ENCODE data around the gene UQCC2. TPM values are rescaled to one million over a fixed set of nuclear protein-coding genes. Genes with fewer than 3 reads are reported as not detected.
A peak's percentile ranks its signal among the peaks of the same experiment; 100 is the strongest.

Gene UQCC2
- total RNA-seq, 4 donors from 2014 or later = 21.1 to 74.7 (median 32.7) TPM

- H3K9me3 ChIP-seq = no peaks in the 10 kb centered on the region
- H3K4me1 ChIP-seq = no peaks in the 10 kb centered on the region
- TF ChIP-seq CTCF (IDR thresholded peaks at IDR 0.05) (no peak), POLR2A (IDR thresholded peaks at IDR 0.05) (no peak)
- peaks cover 28 to 33% of the 10 kb centered on the region in 2 donors for H3K36me3 ChIP-seq
- WGBS, 2 donors = 79 to 80% methylated on average over 3 to 5 of the region's 5 CpGs
- DNase-seq = no peak
- H3K27me3 ChIP-seq = no peaks in the 10 kb centered on the region
- intact Hi-C loops (cut with DNase I) = no loop called here
- no peak overlapping the region for H3K27ac ChIP-seq
- H3K4me3 ChIP-seq (replicated peaks in 1 of 3) = no peak overlapping the region
These were observed 56.5 kb downstream of the UQCC2 start for GRCh38 chr6:33654831-33655554.

GRCh38 chr6:33652002-33652401 is 59.5 kb downstream of the UQCC2 start:
- WGBS, 2 donors = 80 to 91% methylated on average over 5 of the region's 5 CpGs
- Histone ChIP-seq H3K27ac (no peak overlapping the region), H3K4me1 (no peaks in the 10 kb centered on the region), H3K27me3 (no peaks in the 10 kb centered on the region), H3K9me3 (no peaks in the 10 kb centered on the region), H3K4me3 (replicated peaks in 1 of 3) (no peak overlapping the region), H3K36me3 (peaks cover 7 to 16% of the 10 kb centered on the region in 2 donors)
- TF ChIP-seq POLR2A (IDR thresholded peaks at IDR 0.05) = no peak
- no peak for TF ChIP-seq CTCF (IDR thresholded peaks at IDR 0.05)
- intact Hi-C loops (cut with DNase I) = no loop called here
- DNase-seq = no peak

DNA sequence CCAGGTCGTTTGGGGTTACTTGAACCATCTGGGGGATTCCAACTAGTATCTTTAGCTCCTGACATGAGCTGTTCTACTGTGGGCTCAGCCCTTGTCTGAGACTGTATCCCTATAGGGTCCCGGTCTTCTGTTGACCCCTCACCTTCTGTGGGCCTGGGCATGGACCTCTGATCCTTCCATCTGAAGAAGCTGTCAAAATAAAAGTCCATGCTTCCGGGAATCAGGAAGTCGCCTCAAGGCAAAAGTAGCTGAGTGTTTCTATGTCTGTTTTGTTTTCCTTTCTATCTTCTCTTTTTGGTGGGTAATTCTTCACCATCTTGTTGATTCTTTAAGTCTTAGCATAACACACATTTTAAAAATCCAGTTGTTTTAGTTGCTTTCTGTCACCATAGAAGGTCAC is 60.1 kb downstream of the UQCC2 start:
- intact Hi-C loops (cut with DNase I) = no loop called here

More for the DNA sequence above, 60.1 kb downstream of the UQCC2 start:
- Histone ChIP-seq H3K4me3 (replicated peaks in 1 of 3) (no peak overlapping the region), H3K4me1 (no peaks in the 10 kb centered on the region), H3K36me3 (peaks cover 3 to 10% of the 10 kb centered on the region in 2 donors), H3K27ac (no peak overlapping the region), H3K27me3 (no peaks in the 10 kb centered on the region), H3K9me3 (no peaks in the 10 kb centered on the region)
- 70 to 73% methylated on average over 4 of the region's 4 CpGs for WGBS, 2 donors
- no peak for TF ChIP-seq CTCF (IDR thresholded peaks at IDR 0.05)
- TF ChIP-seq POLR2A (IDR thresholded peaks at IDR 0.05) = no peak
- no peak for DNase-seq

MicroRNAs within 50 kb of the gene (microRNA counts, 767-probe panel; counts per million panel counts)
- 0 counts per million in 2 donors for microRNA hsa-miR-3934

Small RNA genes within 50 kb of the gene (microRNA-seq; reads per million reads assigned to microRNA genes)
- gene MIR3934 = 5.9 reads per million, percentile 13 among the genes with 10 or more reads in this experiment

Small RNA genes within 50 kb of the gene (small RNA-seq; reads per million reads assigned to genes)
- gene MIR3934 = not detected

Other genes with a start within 250 kb of the UQCC2 start
- 1 to 10 TPM; 2.3 to 8.5 (median 4.6) TPM for gene BAK1, start 131.4 kb downstream of the UQCC2 start, total RNA-seq
- 100 to 1,000 TPM in 2 of 4 donors, 10 to 100 TPM in 2; 77.8 to 145 (median 105) TPM for gene ITPR3, start 90.4 kb downstream of the UQCC2 start, total RNA-seq
- 10 to 100 TPM in 3 of 4 donors, 1 to 10 TPM in 1; 7.9 to 20.5 (median 17.1) TPM for gene IP6K3, start 35.2 kb upstream of the UQCC2 start, total RNA-seq
- gene LEMD2, start 77.4 kb upstream of the UQCC2 start, total RNA-seq = 10 to 100 TPM; 50.0 to 76.6 (median 64.6) TPM
- not detected for gene MLN, start 92.3 kb upstream of the UQCC2 start, total RNA-seq